Measurements from ENCODE around the gene NID2. TPM values are rescaled to one million over a fixed set of nuclear protein-coding genes. Genes with fewer than 3 reads are reported as not detected.
A peak's percentile ranks its signal among the peaks of the same experiment; 100 is the strongest.

Gene NID2
- polyA plus RNA-seq, 4 donors: 94.5 to 105 (median 99.4) TPM

- DNase-seq (ENCODE audit: low read depth in 4 of 4, low spot score in 2 of 4): no peak
Observed at GRCh38 chr14:52007637-52008036, 61.2 kb downstream of the NID2 start.

- no peak for DNase-seq (ENCODE audit: low read depth in 4 of 4, low spot score in 2 of 4)
Observed at GRCh38 chr14:52007211-52007610, 61.6 kb downstream of the NID2 start.

- no peak for DNase-seq (ENCODE audit: low read depth in 4 of 4, low spot score in 2 of 4)
Observed at GRCh38 chr14:52006361-52006760, 62.5 kb downstream of the NID2 start.

GRCh38 chr14:52005625-52006024 lies 63.2 kb downstream of the NID2 start:
- DNase-seq (ENCODE audit: low read depth in 4 of 4, low spot score in 2 of 4): no peak

- DNase-seq (ENCODE audit: low read depth in 4 of 4, low spot score in 2 of 4): no peak
Observed at GRCh38 chr14:52003324-52003723, 65.5 kb downstream of the NID2 start.

- DNase-seq (ENCODE audit: low read depth in 4 of 4, low spot score in 2 of 4): no peak
Observed at GRCh38 chr14:52002542-52002941, 66.3 kb downstream of the NID2 start.

GRCh38 chr14:52000696-52001095 lies 68.2 kb downstream of the NID2 start:
- no peak for DNase-seq (ENCODE audit: low read depth in 4 of 4, low spot score in 2 of 4)

- DNase-seq (ENCODE audit: low read depth in 4 of 4, low spot score in 2 of 4): no peak
Observed at GRCh38 chr14:52000019-52000582, 68.8 kb downstream of the NID2 start.

- DNase-seq (ENCODE audit: low read depth in 4 of 4, low spot score in 2 of 4): no peak
Observed at GRCh38 chr14:51999084-51999483, 69.8 kb downstream of the NID2 start.

- no peak for DNase-seq (ENCODE audit: low read depth in 4 of 4, low spot score in 2 of 4)
Observed at GRCh38 chr14:51998348-51998747, 70.5 kb downstream of the NID2 start.

- no peak for DNase-seq (ENCODE audit: low read depth in 4 of 4, low spot score in 2 of 4)
Observed at GRCh38 chr14:51996148-51996746, 72.6 kb downstream of the NID2 start.

GRCh38 chr14:51993285-51993920 lies 75.5 kb downstream of the NID2 start:
- DNase-seq (ENCODE audit: low read depth in 4 of 4, low spot score in 2 of 4): no peak

GRCh38 chr14:51990488-51990887 lies 78.4 kb downstream of the NID2 start:
- DNase-seq (ENCODE audit: low read depth in 4 of 4, low spot score in 2 of 4): no peak

GRCh38 chr14:51989293-51990234 lies 79.3 kb downstream of the NID2 start, which contains the start of gene RTRAF:
Gene RTRAF (plus strand): TSS chr14:51989546. CDS start chr14:51989640, 94 bp downstream.
- peak; percentile 65 to 90 (median 80) for DNase-seq (ENCODE audit: low read depth in 4 of 4, low spot score in 2 of 4)

GRCh38 chr14:51988221-51988620 lies 80.6 kb downstream of the NID2 start:
- DNase-seq (ENCODE audit: low read depth in 4 of 4, low spot score in 2 of 4): no peak

- DNase-seq (ENCODE audit: low read depth in 4 of 4, low spot score in 2 of 4): no peak
Observed at GRCh38 chr14:51981218-51981854, 87.5 kb downstream of the NID2 start.

- DNase-seq (ENCODE audit: low read depth in 4 of 4, low spot score in 2 of 4): peak in 3 of 4 donors; percentile 55 to 83 (median 62)
Observed at GRCh38 chr14:51979088-51979709, 89.7 kb downstream of the NID2 start.

- no peak for DNase-seq (ENCODE audit: low read depth in 4 of 4, low spot score in 2 of 4)
Observed at GRCh38 chr14:51978681-51979085, 90.2 kb downstream of the NID2 start.

GRCh38 chr14:51977075-51977474 lies 91.8 kb downstream of the NID2 start:
- no peak for DNase-seq (ENCODE audit: low read depth in 4 of 4, low spot score in 2 of 4)

- DNase-seq (ENCODE audit: low read depth in 4 of 4, low spot score in 2 of 4): no peak
Observed at GRCh38 chr14:51972566-51972965, 96.3 kb downstream of the NID2 start.
